Measurements from ENCODE around the gene AP1M2.
"Not testable (repeated sequence)": the region's sequence is repeated elsewhere in the genome, so short reads cannot be mapped to it uniquely, and the experiment has no call there.

AP1M2 gene

DNA sequence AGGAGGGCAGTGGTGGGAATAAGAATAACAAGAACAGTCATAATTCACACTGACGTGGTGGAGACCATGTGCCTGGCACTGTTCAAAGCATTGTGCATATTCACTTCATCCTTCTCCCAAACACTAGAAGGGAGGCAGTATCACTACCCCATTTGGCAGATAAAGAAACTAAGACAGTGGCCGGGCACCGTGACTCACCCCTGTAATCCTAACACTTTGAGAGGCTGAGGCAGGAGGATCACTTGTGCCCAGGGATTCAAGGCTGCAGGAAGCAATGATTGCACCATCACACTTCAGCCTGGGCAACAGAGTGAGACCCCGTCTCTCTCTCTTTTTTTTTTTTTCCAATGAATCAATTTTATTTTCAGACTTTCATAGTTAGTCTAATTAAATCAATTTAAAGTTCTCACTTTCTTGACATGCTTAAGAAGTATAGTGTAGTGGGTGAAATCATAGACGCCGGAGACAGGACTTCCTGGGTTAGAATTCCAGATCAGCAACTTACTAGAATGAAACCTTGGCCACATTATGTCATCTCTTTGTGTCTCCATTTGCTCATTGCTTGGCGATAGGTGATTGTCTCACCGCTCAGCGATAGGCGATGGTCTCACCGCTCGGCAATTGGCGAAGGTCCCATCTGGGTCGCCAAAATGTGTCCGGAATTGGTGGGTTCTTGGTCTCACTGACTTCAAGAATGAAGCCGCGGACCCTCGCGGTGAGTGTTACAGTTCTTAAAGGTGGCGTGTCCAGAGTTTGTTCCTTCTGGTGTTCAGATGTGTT lies 48.7 kb downstream of the AP1M2 start:
- DNase-seq (ENCODE audit: low read depth): no peak

DNA sequence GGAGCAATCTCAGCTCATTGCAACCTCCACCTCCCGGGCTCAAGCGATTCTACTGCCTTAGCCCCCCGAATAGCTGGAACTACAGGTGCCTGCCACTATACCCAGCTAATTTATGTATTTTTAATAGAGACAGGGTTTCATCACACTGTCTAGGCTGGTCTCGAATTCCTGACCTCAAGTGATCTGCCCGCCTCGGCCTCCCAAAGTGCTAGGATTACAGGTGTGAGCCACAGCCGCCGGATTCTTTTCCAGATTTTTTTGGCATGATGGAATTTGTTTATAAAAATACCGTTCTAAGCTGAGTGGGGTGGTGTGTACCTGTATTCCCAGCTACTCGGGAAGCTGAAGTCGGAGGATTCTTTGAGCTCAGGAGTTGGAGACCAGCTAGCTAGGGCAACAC lies 49.4 kb downstream of the AP1M2 start:
- DNase-seq (ENCODE audit: low read depth): no peak

DNA sequence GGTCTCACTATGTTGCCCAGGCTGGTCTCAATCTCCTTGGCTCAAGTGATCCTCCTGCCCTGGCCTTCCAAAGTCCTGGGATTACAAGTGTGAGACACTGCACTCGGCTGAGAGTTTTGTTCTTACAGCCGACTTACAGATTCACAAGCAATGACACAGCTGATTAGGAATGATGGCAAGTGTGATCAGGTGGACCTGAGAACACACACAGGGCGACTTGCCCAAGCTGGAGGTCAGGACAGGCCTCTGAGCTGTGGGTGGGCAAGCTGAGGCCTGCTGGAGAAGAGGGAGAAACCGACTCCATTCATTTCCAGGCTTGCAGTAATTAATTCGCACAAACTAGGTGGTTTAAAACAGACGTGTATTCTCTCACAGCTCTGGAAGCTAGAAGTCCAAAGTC lies 51.5 kb downstream of the AP1M2 start:
- no peak for DNase-seq (ENCODE audit: low read depth)

DNA sequence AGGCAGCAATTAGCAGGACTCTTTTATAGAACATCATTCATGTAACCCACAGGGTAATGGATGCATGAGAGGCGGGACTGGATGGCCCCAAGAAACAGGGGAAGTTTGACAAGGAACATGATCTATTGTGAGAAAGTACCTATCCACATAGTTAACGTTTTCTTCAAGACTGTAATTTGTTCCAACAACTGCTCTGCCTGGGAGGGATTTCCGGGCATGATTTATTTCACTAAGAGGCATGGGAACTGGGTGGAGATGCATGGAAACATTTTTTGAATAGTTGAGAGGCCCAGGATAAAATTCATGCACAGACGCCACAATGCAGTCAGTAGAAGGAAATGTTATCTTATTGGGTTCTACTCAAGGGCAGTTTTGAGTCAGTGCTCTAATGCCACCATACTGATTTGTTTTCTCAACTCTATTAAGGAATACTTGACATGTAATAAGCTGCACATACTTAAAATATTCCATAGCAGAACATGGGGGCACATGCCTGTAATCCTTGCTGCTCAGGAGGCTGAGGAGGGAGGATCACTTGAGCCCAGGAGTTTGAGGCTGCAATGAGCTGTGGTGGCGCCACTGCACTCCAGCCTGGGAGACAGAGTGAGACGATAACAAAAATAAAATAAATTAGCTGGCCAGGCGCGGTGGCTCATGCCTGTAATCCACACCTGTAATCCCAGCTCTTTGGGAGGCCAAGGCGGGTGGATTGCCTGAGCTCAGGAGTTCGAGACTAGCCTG lies 53.3 kb downstream of the AP1M2 start:
- no peak for DNase-seq (ENCODE audit: low read depth)

DNA sequence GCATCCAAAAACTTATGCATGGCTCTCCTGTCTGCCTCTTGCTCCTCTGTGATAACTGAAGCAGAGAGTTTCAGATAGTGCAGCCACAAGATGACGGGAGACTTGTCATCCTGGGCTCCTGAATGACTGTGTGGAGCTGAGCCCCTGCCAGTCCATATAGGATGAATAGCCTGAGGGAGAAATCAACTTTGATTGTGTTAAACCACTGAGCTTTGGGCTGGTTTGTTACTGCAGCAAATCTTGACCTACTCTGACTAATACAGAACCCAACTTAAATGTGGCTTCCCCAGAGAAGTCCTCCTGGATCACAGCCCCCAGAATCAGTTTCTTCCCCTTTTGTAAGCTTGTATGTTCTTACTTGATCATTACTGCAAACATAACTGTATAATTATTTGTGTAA lies 54.7 kb downstream of the AP1M2 start:
- no peak for DNase-seq (ENCODE audit: low read depth)

DNA sequence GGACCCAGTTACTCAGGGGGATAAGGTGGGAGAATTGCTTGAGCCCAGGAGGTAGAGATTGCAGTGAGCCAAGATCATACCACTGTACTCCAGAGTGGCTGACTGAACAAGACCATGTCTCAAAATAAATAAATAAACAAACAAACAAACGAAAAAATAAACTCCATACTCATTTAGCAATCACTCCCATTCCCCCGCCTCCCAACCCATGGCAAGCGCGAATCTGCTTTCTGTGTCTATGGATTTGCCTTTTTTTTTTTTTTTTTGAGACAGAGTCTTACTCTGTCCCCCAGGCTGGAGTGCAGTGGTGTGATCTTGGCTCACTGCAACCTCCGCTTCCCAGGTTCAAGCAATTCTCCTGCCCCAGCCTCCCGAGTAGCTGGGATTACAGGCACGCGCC lies 60.2 kb downstream of the AP1M2 start:
- not testable (repeated sequence) for DNase-seq (ENCODE audit: low read depth)

DNA sequence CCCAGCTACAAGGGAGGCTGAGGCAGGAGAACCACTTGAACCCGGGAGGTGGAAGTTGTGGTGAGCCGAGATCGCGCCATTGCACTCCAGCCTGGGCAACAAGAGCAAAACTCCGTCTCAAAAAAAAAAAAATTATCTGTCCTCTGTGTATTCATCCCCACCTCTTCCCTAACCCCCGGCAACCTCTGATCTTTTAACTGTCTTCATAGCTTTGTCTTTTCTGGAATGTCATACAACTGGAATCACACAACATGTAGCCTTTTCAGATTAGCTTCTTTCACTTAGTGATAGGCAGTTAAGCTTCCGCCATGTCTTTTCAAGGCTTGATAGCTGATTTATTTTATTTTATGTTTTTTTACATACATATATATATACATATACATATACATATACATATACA lies 61.5 kb downstream of the AP1M2 start:
- DNase-seq (ENCODE audit: low read depth): no peak

DNA sequence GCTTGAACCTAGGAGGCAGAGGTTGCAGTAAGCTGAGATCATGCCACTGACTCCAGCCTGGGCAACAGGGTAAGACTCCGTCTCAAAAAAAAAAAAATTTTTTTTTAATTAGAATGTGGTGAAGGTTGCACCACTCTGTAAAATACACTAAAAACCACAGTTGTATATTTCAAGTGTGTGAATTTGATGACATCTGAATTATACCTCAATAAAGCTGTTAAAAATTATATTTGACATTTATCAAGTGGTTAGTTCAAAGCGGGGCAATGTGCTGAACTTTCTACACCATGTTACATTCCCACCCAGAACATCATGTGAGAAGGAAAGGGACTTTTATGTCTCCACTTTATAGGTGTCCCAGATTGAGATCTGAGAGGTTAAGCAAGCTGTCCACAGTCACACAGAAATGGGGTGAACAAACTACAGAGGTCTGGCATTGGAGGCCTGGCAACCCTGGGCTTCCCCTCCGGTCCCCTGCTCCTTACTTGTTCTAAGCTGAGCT lies 63.9 kb downstream of the AP1M2 start:
- no peak for DNase-seq (ENCODE audit: low read depth)

All from stimulated activated CD8-positive, alpha-beta memory T cell treated with anti-CD3 and anti-CD28 coated beads, Interleukin-12 subunit alpha, Interleukin-12 subunit beta, amount 100 ng/mL, for 4 hours (primary cell).